Measurements from ENCODE around the gene MYLK.

The MYLK gene

DNA sequence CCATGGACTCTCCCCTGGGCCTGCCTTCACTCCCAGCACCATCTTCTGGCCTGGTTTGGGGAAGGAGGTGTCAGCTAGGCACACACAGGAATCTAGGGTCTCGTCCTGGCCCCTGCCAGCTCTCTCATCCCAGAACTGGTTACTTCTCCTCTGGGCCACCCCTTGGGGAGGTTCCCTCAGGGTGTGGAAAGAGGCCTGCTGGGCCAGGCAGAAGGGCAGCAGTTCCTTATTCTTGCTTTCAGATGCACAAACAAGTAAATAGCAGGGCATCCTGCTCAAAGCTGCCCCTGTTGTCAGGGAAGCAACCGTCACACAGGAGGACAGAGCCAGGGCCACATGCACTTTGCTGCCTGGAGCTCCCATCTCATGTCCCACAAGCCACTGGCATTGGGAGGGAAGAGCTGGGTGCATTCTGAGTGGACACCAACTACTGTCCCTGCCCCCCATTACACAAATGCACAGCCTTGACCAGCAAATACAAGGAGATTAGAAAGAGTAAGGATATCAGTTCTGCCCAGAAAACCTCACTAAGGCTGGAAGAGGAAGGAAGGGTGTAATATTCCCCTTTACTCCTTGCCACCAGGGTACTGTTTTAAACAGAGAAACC, 190.4 kb downstream of the MYLK start:
- no peak for DNase-seq

- no peak for DNase-seq
These were observed 191.5 kb downstream of the MYLK start for GRCh38 chr3:123692671-123693070.

DNA sequence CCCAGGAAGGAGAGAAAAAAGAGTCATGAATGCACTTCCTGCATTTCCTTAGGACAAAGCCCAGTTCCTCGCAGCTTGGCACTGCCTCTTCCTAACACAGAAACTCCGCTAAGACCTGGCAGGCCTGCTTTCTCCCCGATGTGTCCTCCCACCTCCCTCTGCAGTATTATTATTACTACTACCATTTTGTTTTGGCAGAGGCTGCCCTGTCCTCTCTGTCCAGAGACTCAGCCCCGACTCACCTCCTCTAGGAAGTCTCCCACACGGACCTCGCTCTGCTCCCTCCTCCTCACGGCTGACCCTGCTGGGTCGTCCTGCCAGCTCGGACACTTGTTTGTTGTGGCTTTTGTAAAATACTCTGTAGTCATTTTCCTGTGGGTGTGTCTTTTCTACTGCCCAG, 192.1 kb downstream of the MYLK start:
- no peak for DNase-seq

DNA sequence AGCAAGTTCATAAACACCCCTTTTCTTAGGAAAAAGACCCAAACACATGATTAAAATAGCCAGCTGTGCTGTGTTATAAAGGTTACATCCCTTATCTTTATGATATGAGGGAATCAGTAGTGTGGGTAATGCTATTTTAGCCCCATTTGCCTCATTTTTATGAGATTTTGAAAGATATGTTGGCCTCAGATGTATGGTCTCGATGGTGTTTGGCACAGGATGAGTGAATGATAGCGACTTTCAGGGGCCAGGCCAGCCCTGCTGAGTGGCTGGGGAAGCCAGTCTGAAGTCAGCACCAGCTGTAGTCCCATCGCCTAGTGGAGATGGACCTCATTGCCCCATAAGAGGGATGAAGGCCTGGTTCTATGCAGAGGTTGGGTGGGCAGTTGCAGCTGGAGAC, 194.3 kb downstream of the MYLK start:
- DNase-seq, result no peak

DNA sequence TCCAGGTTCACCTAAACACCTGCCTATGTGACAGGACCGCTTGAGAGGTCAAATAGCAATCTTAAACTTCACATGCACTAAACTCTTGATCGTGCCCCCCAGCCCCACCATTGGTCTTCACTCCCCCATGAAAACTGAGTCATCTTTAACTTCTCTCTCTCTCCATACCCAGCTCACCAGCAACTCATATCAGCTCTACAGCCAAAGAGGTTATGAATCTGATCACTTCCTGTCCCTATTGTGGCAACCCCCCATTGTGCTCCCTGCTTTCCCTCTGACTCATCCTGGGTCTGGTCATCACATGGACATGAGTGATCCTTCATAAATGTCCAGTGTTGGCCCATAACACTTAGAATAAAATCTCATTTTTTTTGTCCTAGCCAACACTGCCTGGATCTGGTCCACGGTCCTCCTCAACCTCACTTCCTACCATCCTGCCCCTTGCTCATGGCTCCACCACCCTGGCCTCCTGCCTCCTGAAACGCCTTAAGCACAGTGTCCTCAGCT, 195.8 kb downstream of the MYLK start:
- DNase-seq, result no peak

GRCh38 chr3:123687286-123687685, 196.8 kb downstream of the MYLK start:
- no peak for DNase-seq

- no peak for DNase-seq
These were observed 197.9 kb downstream of the MYLK start for GRCh38 chr3:123686251-123686650.

DNA sequence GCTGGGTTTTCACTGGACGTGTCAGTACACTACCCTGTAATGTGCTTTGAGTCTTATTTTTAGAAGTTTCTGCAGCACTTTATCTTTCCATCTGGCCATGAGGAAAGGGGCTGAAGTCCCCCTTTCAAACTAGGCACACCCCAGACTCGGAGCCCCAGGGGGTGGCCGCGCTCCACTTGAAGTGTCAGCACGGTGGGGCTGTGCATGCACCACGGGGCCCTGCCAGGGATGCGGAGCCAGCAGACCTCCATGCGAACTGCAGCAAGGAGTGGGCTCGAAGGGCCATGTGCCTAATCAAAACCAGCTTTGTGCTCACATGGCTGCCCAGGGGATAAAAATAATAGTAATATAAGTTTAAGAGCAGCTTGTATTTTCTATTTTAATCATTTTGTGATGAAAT, 198.4 kb downstream of the MYLK start:
- no peak for DNase-seq

- DNase-seq, result no peak
These were observed 199.5 kb downstream of the MYLK start for GRCh38 chr3:123684636-123685035.

DNA sequence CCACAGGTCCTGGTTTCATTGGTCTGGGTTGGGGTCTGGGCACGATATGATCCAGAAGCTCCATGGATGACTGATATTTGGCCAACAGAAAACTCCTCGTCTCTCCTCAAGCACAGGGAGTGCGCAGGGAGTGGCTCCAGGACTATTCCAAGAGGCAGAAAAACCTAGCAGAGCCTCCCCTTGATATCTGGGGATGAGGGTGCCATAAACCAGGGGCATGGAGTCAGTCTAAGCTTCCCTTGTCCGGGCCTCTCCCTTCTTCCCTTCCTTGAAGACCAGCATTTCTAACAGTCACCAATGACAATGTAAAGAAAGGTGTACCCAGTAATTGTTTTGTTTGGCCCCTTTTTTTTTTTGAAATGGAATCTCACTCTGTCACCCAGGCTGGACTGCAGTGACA, 199.9 kb downstream of the MYLK start:
- DNase-seq, result no peak

DNA sequence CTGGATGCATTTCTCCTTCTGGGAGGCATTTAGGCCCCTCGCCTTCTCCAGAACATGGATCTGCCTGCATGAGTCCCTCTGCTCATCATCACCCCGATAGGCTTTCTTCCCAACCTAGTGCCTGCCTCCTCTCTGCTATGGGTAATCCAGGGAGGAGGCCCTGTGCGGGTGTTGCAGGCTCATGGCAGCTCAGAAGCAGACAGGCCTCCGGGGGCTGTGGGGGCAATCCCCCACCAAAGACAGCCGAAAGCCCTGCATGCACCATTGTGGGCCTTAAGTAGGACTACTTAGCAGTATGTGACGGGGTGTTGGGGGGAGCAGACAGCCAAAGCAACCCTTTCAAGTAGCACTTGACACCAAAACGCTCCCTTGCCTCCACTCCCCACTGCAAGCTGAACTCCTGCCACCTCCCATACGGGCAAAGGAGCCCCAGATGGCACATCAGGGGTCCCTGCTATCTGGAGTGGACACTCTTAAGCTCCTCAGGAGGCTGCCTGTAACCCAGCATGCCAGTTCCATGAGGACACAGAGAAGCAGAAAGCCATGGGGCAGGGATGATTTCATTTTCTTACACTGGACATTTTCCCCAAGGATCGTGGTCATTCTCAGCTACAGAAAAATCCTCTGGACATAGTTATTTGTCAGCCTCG, 200.5 kb downstream of the MYLK start:
- DNase-seq, result no peak

DNA sequence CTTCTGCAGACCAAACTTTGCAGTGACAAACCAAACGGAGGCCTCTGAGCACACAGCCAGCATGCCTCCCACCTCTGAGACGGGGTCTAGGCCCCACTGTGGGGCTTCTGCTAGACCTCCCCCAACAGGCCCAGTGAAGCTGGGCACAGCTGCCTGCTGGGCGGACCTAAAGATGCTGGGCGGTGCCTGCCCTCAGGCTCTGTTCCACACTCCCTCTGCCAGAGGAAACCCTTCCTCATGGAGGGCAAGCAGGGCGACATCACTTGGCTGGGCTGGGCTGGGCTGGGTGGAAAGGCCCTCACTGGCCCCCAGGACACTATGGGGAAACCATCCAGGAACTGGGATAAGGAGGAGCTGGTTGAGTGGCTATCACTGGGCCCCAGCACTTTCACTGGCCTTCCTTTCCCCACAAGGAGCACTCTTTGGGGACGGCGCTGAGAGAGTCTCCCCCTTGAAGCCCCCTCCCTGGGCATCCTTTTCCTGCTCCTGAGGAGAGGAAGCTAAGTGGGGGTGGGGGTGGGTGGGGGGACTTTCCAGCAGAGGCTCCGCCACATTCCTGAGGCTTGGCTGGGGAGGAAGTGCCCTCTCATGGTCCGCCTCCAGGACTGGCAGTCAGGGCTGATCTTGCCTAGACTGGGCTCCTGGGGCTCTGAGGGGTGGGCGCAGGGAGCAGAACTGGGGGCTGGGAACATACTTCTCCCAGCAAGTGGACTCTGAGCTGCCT, 201.2 kb downstream of the MYLK start:
- no peak for DNase-seq

- DNase-seq, result no peak
These were observed 201.8 kb downstream of the MYLK start for GRCh38 chr3:123682302-123682701.

- no peak for DNase-seq
These were observed 204.3 kb downstream of the MYLK start for GRCh38 chr3:123679712-123680386.

DNA sequence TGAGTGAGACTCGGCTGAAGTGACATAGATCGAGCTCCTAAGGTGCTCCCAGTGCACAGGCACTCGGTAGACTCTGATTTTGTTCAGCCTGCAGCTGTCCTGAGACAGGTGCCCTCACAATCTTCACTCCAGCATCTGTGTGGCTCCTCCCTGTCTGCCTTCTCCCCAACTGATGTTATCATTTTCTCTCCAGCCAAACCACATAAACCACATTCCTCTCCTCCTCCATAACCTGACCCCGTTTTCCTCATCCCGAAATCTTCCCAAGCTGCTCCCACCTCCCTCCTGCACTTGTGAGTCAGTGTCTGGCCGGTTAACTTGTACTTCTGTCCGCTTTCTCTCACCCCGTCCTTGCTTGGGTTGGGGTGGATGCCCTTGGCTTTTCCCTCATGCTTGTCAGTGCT, 206.0 kb downstream of the MYLK start:
- no peak for DNase-seq

DNA sequence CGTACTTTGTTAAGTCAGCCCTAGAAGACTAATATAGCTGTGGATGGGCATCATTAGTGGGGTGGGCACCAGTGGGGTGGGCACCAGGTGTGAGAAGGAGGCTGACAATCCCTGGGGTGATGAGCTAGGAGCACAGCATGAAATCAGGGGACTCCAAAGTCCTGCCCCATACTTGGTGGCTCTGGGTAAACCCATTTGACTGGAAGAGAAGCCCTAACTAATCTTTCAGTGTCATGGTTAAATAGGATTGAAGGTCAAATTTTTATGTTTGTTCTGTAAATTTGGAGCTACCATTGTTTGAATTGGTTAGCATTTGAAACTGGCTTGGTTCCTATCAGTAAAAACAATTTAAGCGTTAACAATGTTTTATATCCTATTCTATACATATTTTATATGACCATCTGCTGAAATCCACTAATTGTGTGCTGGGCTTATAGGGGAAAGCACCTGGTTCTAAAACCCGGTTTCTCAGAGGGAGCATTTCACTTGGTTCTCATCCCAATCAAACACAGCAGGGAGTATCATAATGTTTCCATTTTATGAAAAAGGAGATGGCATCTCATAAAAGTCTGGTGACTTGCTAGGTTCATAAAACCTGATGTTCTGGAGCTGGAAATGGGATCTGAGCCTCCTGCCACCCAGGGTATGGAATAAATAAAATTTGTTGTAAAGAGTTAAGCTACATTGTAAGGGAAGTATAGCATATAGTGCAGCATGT, 211.5 kb downstream of the MYLK start:
- DNase-seq, result no peak

GRCh38 chr3:123670743-123671142, 213.4 kb downstream of the MYLK start:
- no peak for DNase-seq

- DNase-seq, result no peak
These were observed 215.2 kb downstream of the MYLK start for GRCh38 chr3:123668906-123669305.

GRCh38 chr3:123667784-123668183, 216.3 kb downstream of the MYLK start:
- DNase-seq, result no peak

- no peak for DNase-seq
These were observed 219.4 kb downstream of the MYLK start for GRCh38 chr3:123664753-123665152.

- DNase-seq, result no peak
These were observed 220.2 kb downstream of the MYLK start for GRCh38 chr3:123663977-123664376.

GRCh38 chr3:123661973-123662372, 222.2 kb downstream of the MYLK start:
- DNase-seq, result no peak

DNA sequence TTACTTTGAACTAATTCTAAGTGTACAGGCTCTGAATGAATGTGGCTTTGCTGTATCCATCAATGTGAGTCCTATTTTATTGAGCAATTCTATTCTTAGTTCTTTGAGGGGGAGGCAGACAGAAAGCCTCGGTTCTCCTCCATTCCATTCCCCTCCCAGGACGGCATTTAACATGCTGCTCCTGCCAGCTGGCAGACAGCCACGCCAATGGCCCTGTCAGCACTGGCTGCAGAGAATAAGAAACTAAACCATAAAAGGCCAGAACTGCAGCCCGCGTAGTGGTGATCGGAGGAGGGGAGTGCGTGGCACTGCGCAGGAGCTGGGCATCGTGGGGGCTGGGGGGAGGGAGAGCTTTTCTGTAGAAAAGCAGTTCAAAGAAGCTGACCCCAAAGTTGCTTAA, 223.2 kb downstream of the MYLK start:
- DNase-seq, result no peak
